ENCODE data around the gene MCM3AP. TPM values are rescaled to one million over a fixed set of nuclear protein-coding genes. Genes with fewer than 3 reads are reported as not detected.

Gene MCM3AP
- total RNA-seq, 1 donor from 2014 or later, result 72.4 TPM

- Histone ChIP-seq H3K9ac (no peak overlapping the region), H3K4me1 (no peaks in the 10 kb centered on the region), H4K20me1 (ENCODE audit: low read depth) (no peaks in the 10 kb centered on the region), H3K36me3 (no peaks in the 10 kb centered on the region), H3K79me2 (ENCODE audit: low read depth) (no peaks in the 10 kb centered on the region), H3K9me3 (ENCODE audit: low read depth) (no peaks in the 10 kb centered on the region), H3K27me3 (no peaks in the 10 kb centered on the region), H3K27ac (no peak overlapping the region), H2AFZ (replicated peaks) (no peak overlapping the region), H3K4me2 (no peak overlapping the region), H3F3A (ENCODE audit: low read depth) (no peaks in the 10 kb centered on the region), H3K4me3 (no peak overlapping the region)
- Mint-ChIP-seq H3K27ac (no peak overlapping the region), H3K27me3 (ENCODE audit: insufficient read depth, low read depth) (peaks cover 5% of the 10 kb centered on the region), H3K4me3 (no peak overlapping the region), H3K4me1 (no peaks in the 10 kb centered on the region), H3K9me3 (no peaks in the 10 kb centered on the region), H3K36me3 (peaks cover 20% of the 10 kb centered on the region)
- no peak for DNase-seq (ENCODE audit: low spot score)
- no peak for TF ChIP-seq EZH2phosphoT487 (IDR thresholded peaks at IDR 0.05)
- no peak for TF ChIP-seq CTCF (IDR thresholded peaks at IDR 0.05)
- no peak for TF ChIP-seq EZH2 (IDR thresholded peaks at IDR 0.05)
Measured at GRCh38 chr21:46207920-46208591, 77.4 kb downstream of the MCM3AP start.

DNA sequence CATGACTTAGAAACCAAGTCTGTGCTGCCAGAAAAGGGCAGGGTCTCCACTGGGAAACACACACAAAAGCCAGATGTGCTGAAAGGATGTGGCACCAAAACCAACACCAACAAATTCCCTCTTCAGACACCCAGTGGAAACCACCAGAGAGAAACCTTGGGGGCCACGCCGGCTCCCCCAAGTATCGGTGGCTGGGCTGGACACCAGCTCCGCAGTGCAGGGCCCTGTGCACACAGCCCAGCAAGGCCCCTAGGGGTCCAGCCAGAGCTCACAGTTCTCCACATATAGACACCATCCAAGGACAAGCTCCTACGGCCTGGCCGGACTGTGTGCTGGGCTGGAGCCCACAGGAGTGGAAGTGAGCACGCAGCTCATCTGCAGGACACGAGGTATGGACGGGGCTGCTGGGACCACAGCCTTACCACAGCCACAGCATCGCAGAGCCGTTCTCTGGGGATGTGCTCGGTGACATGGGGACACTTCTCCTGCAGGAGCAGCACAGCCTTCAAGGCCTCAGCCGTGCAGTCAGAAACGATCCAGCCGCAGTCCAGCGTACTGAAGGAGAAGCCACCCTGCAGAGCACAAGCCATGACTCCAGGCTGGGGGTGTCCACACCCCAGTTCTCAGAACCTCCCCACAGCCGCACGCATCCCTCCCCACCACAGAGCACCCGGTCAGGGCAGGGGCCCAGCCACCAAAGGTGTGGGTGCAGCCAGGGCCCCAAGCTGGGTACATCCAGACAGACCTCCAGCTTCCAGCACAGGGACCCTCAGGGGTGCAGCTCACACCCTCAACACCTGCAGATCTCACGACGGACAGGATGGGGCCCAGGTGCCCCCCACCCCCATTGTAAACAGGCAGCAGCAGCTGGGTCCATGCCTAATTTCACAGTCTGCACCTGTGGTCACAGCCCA lies 78.1 kb downstream of the MCM3AP start:
- H3K4me1 ChIP-seq, result no peaks in the 10 kb centered on the region
- no peak overlapping the region for H2AFZ ChIP-seq (replicated peaks)

More for the DNA sequence above, 78.1 kb downstream of the MCM3AP start:
- no peaks in the 10 kb centered on the region for H3K9me3 Mint-ChIP-seq
- Histone ChIP-seq H3F3A (ENCODE audit: low read depth) (no peaks in the 10 kb centered on the region), H3K27me3 (no peaks in the 10 kb centered on the region), H4K20me1 (ENCODE audit: low read depth) (no peaks in the 10 kb centered on the region), H3K27ac (no peak overlapping the region), H3K36me3 (no peaks in the 10 kb centered on the region), H3K79me2 (ENCODE audit: low read depth) (no peaks in the 10 kb centered on the region), H3K9ac (no peak overlapping the region), H3K4me3 (no peak overlapping the region), H3K4me2 (no peak overlapping the region), H3K9me3 (ENCODE audit: low read depth) (no peaks in the 10 kb centered on the region)
- no peak for DNase-seq (ENCODE audit: low spot score)
- H3K27me3 Mint-ChIP-seq (ENCODE audit: insufficient read depth, low read depth), result peaks cover 5% of the 10 kb centered on the region
- TF ChIP-seq CTCF (IDR thresholded peaks at IDR 0.05) (no peak), EZH2phosphoT487 (IDR thresholded peaks at IDR 0.05) (no peak), EZH2 (IDR thresholded peaks at IDR 0.05) (no peak)
- no peak overlapping the region for H3K4me3 Mint-ChIP-seq
- peaks cover 17% of the 10 kb centered on the region for H3K36me3 Mint-ChIP-seq
- no peaks in the 10 kb centered on the region for H3K4me1 Mint-ChIP-seq
- H3K27ac Mint-ChIP-seq, result no peak overlapping the region
